CD4-positive, alpha-beta T cell treated with Interleukin-15 for 1 hour (primary cell): ENCODE results near the gene LTBP2.
"Not testable (repeated sequence)": the region's sequence is repeated elsewhere in the genome, so short reads cannot be mapped to it uniquely, and the experiment has no call there.

Experiments used
- DNase-seq: peaks from one replicate; pipeline ENCODE4 v3.0.0-alpha.2; 2020

LTBP2 gene

GRCh38 chr14:74472601-74473000 lies 139.4 kb downstream of the LTBP2 start:
- no peak for DNase-seq

- DNase-seq: no peak
Measured at GRCh38 chr14:74469548-74470518, 142.2 kb downstream of the LTBP2 start.

GRCh38 chr14:74468513-74468912 lies 143.5 kb downstream of the LTBP2 start:
- DNase-seq: no peak

- no peak for DNase-seq
Measured at GRCh38 chr14:74465335-74465734, 146.7 kb downstream of the LTBP2 start.

GRCh38 chr14:74464785-74465184 lies 147.3 kb downstream of the LTBP2 start:
- DNase-seq: no peak

- DNase-seq: no peak
Measured at GRCh38 chr14:74463697-74464096, 148.3 kb downstream of the LTBP2 start.

- DNase-seq: no peak
Measured at GRCh38 chr14:74462993-74463392, 149.0 kb downstream of the LTBP2 start.

- no peak for DNase-seq
Measured at GRCh38 chr14:74459976-74460375, 152.1 kb downstream of the LTBP2 start.

- no peak for DNase-seq
Measured at GRCh38 chr14:74459289-74459946, 152.6 kb downstream of the LTBP2 start.

GRCh38 chr14:74457565-74457895 lies 154.5 kb downstream of the LTBP2 start:
- no peak for DNase-seq

- no peak for DNase-seq
Measured at GRCh38 chr14:74456684-74457564, 155.1 kb downstream of the LTBP2 start.

- DNase-seq: not testable (repeated sequence)
Measured at GRCh38 chr14:74454397-74454796, 157.6 kb downstream of the LTBP2 start.
